ENCODE data around the gene USP17L27.
"Not testable (repeated sequence)": the region's sequence is repeated elsewhere in the genome, so short reads cannot be mapped to it uniquely, and the experiment has no call there.

Gene USP17L27, protein sequence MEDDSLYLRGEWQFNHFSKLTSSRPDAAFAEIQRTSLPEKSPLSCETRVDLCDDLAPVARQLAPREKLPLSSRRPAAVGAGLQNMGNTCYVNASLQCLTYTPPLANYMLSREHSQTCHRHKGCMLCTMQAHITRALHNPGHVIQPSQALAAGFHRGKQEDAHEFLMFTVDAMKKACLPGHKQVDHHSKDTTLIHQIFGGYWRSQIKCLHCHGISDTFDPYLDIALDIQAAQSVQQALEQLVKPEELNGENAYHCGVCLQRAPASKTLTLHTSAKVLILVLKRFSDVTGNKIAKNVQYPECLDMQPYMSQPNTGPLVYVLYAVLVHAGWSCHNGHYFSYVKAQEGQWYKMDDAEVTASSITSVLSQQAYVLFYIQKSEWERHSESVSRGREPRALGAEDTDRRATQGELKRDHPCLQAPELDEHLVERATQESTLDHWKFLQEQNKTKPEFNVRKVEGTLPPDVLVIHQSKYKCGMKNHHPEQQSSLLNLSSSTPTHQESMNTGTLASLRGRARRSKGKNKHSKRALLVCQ

DNA sequence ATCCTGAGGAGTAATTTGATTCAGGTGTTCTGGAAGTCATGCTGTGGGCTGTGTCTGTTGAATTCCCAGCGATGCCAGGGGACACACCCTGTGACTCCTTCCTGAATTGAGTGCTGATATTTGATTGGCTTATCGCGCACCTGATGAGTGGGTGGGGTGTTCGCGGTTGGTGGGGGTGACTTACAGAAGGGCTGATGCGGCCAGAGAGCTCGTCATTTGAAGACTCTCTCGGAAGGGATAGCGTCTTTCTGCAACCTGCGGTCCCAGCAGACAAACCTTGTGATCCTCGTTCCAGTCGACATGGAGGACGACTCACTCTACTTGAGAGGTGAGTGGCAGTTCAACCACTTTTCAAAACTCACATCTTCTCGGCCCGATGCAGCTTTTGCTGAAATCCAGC is at the start of gene USP17L27:
TSS of gene USP17L27 (plus strand) at position 301 of the 400 bp plus-strand sequence. CDS start at position 301, 0 bp downstream.
- DNase-seq (ENCODE audit: low read depth): not testable (repeated sequence)

DNA sequence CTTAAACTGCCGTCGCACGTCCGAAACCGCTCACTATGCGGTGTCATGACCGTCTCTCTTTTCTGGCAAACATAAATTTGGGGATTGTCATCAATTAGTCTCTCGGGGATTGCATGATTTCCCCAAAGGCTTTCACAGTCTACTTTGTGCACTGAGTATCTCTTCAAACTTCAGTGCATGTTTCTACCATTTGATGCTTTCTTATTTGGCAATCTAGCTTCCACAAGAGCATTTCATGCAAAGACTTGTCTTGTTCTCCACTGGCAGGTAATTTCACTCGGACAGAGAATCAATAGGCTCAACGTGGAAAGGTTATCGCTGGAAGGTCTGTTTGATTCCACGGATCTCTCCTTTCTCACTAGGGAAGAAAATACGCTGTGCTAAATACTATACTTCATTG is 19.8 kb upstream of the USP17L27 start:
- DNase-seq (ENCODE audit: low read depth): not testable (repeated sequence)

DNA sequence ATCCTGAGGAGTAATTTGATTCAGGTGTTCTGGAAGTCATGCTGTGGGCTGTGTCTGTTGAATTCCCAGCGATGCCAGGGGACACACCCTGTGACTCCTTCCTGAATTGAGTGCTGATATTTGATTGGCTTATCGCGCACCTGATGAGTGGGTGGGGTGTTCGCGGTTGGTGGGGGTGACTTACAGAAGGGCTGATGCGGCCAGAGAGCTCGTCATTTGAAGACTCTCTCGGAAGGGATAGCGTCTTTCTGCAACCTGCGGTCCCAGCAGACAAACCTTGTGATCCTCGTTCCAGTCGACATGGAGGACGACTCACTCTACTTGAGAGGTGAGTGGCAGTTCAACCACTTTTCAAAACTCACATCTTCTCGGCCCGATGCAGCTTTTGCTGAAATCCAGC is 19.1 kb upstream of the USP17L27 start, which contains the start of gene USP17L24:
TSS of gene USP17L24 (plus strand) at position 301 of the 400 bp plus-strand sequence. CDS start at position 301, 0 bp downstream.
- not testable (repeated sequence) for DNase-seq (ENCODE audit: low read depth)

DNA sequence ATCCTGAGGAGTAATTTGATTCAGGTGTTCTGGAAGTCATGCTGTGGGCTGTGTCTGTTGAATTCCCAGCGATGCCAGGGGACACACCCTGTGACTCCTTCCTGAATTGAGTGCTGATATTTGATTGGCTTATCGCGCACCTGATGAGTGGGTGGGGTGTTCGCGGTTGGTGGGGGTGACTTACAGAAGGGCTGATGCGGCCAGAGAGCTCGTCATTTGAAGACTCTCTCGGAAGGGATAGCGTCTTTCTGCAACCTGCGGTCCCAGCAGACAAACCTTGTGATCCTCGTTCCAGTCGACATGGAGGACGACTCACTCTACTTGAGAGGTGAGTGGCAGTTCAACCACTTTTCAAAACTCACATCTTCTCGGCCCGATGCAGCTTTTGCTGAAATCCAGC is 14.3 kb upstream of the USP17L27 start, which contains the start of gene USP17L25:
TSS of gene USP17L25 (plus strand) at position 301 of the 400 bp plus-strand sequence. CDS start at position 301, 0 bp downstream.
- not testable (repeated sequence) for DNase-seq (ENCODE audit: low read depth)

DNA sequence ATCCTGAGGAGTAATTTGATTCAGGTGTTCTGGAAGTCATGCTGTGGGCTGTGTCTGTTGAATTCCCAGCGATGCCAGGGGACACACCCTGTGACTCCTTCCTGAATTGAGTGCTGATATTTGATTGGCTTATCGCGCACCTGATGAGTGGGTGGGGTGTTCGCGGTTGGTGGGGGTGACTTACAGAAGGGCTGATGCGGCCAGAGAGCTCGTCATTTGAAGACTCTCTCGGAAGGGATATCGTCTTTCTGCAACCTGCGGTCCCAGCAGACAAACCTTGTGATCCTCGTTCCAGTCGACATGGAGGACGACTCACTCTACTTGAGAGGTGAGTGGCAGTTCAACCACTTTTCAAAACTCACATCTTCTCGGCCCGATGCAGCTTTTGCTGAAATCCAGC is 9.6 kb upstream of the USP17L27 start, which contains the start of gene USP17L26:
TSS of gene USP17L26 (plus strand) at position 301 of the 400 bp plus-strand sequence. CDS start at position 301, 0 bp downstream.
- DNase-seq (ENCODE audit: low read depth): not testable (repeated sequence)

DNA sequence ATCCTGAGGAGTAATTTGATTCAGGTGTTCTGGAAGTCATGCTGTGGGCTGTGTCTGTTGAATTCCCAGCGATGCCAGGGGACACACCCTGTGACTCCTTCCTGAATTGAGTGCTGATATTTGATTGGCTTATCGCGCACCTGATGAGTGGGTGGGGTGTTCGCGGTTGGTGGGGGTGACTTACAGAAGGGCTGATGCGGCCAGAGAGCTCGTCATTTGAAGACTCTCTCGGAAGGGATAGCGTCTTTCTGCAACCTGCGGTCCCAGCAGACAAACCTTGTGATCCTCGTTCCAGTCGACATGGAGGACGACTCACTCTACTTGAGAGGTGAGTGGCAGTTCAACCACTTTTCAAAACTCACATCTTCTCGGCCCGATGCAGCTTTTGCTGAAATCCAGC is 4.8 kb upstream of the USP17L27 start, which contains the start of gene USP17L5:
TSS of gene USP17L5 (plus strand) at position 301 of the 400 bp plus-strand sequence. CDS start at position 301, 0 bp downstream.
- DNase-seq (ENCODE audit: low read depth): not testable (repeated sequence)

DNA sequence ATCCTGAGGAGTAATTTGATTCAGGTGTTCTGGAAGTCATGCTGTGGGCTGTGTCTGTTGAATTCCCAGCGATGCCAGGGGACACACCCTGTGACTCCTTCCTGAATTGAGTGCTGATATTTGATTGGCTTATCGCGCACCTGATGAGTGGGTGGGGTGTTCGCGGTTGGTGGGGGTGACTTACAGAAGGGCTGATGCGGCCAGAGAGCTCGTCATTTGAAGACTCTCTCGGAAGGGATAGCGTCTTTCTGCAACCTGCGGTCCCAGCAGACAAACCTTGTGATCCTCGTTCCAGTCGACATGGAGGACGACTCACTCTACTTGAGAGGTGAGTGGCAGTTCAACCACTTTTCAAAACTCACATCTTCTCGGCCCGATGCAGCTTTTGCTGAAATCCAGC is 4.6 kb downstream of the USP17L27 start, which contains the start of gene USP17L28:
TSS of gene USP17L28 (plus strand) at position 301 of the 400 bp plus-strand sequence. CDS start at position 301, 0 bp downstream.
- DNase-seq (ENCODE audit: low read depth): not testable (repeated sequence)

DNA sequence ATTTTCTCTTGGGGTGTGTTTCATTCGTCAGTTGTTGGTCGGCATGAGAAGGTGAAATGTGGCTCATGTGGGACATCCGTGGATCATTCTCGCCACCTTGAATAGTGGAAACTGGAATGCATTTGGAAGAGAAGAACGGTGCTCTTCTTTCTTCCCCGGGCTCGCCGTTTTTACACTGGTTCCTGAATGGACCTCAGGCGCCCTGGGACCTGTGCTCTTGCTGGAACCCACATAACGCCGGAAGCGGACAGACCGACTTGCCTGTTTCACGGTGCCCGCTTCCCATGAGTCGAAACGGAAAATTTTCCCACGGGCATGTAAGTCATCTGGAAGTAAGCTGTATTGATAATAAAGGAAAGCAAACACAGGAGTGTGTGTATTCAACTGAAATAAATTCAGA is 6.9 kb downstream of the USP17L27 start:
- DNase-seq (ENCODE audit: low read depth): not testable (repeated sequence)

DNA sequence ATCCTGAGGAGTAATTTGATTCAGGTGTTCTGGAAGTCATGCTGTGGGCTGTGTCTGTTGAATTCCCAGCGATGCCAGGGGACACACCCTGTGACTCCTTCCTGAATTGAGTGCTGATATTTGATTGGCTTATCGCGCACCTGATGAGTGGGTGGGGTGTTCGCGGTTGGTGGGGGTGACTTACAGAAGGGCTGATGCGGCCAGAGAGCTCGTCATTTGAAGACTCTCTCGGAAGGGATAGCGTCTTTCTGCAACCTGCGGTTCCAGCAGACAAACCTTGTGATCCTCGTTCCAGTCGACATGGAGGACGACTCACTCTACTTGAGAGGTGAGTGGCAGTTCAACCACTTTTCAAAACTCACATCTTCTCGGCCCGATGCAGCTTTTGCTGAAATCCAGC is 9.4 kb downstream of the USP17L27 start, which contains the start of gene USP17L29:
TSS of gene USP17L29 (plus strand) at position 301 of the 400 bp plus-strand sequence. CDS start at position 301, 0 bp downstream.
- not testable (repeated sequence) for DNase-seq (ENCODE audit: low read depth)

DNA sequence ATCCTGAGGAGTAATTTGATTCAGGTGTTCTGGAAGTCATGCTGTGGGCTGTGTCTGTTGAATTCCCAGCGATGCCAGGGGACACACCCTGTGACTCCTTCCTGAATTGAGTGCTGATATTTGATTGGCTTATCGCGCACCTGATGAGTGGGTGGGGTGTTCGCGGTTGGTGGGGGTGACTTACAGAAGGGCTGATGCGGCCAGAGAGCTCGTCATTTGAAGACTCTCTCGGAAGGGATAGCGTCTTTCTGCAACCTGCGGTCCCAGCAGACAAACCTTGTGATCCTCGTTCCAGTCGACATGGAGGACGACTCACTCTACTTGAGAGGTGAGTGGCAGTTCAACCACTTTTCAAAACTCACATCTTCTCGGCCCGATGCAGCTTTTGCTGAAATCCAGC is 18.9 kb downstream of the USP17L27 start, which contains the start of gene USP17L30:
TSS of gene USP17L30 (plus strand) at position 301 of the 400 bp plus-strand sequence. CDS start at position 301, 0 bp downstream.
- not testable (repeated sequence) for DNase-seq (ENCODE audit: low read depth)

DNA sequence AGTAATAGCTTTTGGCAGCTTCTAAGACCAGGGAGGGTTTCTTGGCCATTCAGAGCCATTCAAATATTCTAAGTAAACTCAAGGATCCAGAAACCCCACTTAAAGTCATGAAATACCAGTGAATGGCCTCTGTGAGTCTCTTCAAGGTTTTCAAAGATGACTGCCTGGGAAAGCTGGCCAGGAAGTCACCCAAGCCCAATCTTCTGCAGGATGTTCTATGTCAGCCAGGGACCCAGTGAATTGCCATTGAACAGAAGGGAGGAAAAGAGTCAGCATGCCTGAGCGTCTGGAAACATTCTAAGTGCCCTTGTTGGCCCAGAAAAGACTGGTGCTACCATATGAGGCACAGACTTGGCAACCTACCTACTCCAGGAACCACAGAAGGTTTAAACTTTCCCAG is 35.9 kb downstream of the USP17L27 start:
- not testable (repeated sequence) for DNase-seq (ENCODE audit: low read depth)

DNA sequence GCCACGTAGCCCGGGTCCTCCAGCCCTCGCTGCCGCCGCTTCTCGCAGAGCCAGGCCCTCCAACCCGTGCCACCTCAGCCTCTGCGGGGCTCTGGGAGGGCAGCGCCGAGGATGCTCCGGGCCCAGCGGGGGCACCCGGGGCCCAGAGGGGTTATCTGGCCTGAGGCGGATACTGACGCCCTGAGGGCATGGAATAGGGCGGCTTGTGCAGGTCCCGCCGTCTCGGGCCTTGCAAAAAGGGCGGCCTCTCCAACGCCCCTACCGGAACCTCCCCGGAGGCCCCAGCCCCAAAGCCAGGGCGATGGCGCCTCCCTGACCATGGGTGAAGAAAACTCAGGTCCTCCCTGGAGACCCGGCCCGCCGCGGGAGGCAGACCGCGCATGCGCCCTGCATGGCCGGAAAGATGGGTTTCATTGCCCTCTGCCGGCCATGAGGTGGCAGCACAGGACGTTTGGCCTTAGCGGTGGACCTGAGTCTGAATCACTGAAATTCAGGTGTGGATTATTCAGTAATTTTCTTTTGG is 37.1 kb downstream of the USP17L27 start:
- not testable (repeated sequence) for DNase-seq (ENCODE audit: low read depth)

DNA sequence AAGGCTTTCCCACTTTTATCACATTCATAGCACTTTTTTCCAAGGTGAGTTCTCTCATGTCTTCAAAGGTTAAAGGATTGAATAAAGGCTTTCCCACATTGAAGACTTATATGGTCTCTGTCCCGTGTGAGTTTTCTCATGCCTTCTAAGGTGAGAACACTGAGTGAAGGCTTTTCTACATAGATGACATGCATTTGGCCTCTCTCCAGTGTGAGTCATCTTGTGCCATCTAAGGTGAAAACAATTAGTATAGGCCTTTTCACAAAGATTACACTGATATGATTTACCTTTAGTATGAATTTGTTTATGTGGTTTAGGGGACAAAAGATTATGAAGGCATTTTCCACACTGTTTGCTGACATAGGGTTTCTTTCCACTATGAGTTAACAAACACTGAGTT is 40.2 kb downstream of the USP17L27 start:
- DNase-seq (ENCODE audit: low read depth): no peak

DNA sequence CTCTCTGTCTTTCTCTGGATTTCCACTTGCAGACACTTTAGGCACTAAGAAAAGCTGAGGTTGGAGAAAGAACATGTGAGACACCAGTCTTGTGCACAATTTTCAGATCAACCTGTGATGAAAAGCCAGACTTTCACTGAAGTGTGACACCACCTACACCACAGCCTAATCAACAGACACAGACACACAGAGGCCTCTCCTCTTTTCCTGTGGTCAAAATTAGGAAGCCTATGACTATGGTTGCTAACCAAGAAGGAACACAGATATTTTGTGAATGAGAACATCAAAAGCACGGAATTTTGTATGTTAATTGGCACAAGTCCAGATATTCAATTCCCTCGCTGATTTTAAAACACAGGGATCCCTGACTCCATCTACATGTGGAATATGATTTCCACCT is 45.1 kb downstream of the USP17L27 start:
- DNase-seq (ENCODE audit: low read depth): not testable (repeated sequence)

All from amniotic epithelial cell (primary cell).